GM18873 (cell line): Measurements from ENCODE around the gene DIPK1A.

Source experiments
- ATAC-seq: cut with Tn5 transposase; IDR thresholded peaks from one replicate; pipeline ENCODE4 v1.9.1; 2021; ENCODE audit warnings: mild to moderate bottlenecking, moderate library complexity, moderate number of reproducible peaks; ENCODE audit not compliant: unreplicated experiment, low FRiP score

Gene DIPK1A

DNA sequence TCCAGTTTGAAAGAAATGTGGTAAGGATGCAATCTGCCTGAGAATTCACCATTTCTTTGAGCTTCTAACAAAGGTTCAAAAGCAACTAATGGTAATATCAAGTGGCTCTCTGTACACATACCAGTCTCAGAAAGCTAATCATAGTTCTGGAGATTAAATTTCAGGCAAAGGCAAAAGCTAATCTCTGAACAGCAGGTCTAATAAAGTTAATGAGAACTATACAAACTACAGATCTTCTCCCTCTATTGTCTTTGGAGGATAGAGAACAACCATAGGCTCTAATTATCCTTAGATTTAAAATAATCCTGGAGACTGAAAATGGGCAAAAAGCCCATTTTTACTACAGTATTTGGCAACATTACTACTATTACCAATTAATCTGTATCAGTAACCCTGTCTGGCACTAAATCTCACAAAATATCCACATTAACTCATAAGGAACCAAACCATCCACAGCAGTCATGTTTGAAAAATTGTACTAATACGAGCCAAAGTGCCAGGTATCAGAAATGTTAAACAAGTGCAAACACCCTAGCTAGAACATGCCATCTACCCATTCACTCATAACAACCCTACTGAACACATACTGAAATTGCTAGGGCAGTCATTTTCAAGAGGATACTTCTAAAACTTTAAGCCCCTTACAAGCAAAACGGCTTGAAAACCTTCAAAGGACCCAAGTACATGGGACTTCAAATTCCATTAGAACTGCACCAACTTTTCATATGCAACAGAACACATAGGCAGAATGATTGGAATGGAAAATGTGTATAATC is 4.8 kb downstream of the DIPK1A start:
- no peak for ATAC-seq

DNA sequence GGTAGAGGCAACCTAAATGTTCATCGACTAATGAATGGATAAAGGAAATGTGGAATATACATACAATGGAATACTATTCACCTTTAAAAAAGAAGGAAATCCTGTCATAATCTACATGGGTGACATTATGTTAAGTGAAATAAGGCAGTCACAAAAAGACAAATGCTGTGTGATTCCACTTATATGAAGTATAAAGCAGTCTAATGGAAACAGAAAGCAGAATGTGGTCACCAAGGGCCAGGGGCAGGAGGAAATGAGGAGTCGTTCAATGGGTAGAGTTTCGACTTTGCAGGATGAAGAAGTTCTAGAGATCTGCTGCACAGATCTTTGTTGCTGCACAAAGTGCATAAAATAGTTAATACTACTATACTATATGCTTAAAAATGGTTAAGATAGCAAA is 7.8 kb downstream of the DIPK1A start:
- ATAC-seq = peak; percentile 61

DNA sequence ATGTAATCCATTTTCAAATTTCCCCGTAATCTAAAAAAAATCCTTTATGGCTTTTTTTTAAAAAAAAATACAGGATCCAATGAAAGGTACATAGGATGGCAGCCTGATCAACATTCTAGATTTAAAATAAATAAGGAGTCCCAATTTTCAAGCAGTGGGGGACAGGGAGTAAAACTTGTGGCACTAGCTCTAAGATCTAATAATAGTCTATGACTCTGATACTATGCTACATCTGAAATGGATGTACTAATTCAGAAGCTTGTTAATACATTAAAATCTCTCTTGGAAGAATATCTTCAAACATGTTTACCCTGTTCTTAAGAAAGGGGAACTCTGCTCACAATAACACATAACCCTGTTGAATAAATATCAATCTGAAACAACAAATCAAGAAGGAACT is 8.5 kb downstream of the DIPK1A start:
- ATAC-seq = no peak

DNA sequence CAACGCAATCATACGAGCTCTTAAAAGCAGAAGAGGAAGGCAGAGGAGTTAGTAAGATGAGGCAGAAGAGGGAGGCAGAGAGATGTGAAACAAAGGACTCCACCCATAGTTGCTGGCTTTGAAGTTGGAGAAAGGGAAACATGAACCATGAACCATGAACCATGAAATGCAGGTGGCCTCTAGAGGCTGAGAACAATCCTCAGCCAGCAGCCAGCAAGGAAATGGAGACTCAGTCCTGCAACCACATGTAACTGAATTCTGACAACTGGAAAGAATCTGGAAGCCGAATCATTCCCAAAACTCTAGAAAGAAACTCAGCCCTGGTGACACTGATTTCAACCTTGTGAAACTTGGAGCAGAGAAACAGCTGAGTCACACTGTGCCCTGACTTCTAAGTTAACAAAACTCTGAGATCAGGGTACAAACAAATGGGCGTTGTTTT is 10.1 kb downstream of the DIPK1A start:
- ATAC-seq = peak; percentile 50

DNA sequence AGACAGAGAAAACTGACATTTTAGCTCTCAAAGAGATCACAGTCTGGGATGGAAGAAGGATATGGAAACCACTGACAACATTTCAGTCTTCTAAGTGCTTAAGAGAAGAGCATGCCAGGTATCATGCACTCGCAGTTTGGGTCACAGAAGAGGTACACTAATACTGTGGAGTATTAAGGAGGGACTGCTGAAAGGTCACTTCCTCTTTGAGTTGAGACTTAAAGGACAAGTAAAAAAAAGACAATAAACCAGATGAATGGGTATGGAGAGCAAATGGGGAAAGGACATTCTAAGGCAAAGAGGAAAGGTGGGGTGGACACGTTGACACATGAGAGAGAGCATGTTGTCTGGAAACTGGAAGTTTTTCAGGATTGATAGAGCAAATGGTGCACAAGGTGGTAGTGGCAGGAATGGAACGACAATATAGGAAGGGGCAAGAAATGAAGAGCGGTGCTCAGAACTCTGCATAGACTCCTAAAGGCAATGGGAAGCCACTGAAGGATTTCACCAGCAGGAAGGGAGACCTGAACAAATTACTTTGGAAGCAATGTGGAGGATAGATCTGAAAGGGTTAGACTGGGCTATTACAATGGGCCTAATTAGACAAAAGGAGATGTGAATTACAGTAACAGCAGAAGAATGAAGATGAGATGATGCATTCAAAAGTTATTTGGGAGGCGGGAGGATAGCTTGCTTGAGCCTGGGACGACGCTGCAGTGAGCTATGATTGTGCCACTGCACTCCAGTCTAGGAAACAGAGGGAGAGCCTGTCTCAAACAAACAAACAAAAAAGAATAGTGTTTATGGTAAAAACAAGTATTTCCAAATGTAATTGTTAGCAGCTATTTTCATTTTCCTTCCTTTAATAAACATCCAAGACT is 11.1 kb downstream of the DIPK1A start:
- no peak for ATAC-seq

DNA sequence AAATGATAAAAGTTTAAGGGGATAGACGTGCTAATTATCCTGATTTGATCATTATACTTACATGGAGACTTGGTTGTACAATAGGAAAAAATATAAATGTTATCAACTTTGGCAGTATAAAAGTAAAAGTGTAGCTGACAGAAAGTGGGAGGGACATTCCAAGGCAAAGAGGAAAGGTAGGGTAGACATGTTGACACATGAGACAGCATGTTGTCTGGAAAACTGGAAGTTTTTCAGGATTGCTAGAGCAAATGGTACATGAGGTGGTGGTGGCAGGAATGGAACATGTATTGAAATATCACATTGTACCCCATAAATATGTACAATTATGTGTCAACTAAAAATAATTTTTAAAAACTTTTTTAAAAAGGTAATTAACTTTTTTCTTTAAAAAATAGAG is 13.2 kb downstream of the DIPK1A start:
- ATAC-seq = no peak

DNA sequence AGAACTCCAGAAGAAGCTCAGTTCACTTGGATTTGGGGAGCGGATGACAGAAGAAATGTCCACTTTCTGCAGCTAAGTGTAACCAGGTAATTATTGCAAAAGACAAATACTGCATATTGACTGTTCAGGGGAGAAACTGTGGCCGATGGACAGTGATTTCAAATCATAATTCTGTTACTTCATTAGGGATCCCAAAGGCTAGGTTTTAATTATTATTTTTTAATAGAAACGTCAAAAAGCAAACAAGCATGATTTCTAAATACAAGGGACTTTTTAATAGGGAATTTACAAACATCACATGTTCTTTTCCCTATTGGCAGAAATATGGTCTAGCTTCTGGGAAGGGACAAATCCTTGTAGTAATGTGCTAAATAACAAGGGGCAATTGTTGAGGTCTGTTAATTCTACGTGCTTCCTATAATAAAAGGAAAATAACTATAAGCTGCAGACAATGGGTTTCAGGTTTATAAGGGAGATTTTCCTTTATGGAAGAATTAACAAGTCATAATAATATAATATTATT is 15.5 kb downstream of the DIPK1A start:
- no peak for ATAC-seq

DNA sequence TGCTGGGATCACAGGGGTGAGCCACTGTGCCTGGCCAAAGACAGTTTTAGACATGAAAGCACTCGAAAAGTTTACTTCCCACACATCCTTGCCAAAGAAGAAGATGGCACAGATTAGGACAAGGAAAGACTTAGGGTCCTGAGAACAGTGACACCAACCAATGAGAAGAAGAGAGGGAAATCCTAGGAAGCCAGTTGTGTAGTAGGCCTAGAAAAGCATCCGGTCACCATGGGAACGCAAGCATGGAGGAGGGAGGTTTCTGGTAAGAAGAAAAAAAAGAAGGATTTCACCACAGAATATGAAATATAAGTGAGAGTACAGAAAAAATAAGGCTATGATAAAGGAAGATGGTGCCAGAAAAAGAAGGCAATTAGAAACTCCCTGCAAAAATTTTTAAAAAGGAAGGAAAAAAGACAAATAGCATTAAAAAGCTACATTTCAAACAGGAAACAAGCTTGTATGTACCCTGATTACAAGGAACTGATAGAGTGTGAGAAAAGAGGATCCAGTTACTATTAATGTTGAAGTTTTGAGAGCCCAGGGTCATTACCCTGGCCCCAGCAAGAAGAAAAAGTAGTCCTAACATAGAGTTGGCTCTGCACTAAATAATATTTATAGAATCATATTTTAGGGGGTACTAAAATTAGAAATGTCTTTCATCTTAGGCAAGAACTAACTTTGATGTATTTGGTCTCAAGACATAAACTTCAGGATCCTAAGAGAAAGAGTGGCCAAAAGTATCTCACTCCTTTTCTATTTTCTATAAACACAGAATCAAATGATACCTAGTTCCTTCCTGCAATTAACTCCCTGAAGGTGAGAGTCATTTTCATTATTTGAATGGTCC is 16.1 kb downstream of the DIPK1A start:
- ATAC-seq = no peak

DNA sequence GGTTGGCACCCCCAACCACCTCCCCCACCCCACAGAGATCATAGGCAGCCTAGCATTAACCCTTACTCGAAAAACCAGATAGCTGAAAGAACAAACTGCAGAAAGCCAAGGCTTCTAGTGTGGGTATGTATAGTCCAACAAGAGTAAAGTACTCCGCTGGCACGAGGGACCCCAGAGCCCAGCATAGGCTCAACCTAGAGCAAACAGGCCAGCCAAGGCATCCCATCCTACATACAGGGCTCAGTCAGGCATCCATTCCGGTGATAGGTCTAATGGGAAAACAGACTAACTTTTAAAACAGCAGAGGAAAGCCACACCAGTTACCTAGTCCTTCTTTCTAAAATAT is 17.8 kb downstream of the DIPK1A start:
- no peak for ATAC-seq

DNA sequence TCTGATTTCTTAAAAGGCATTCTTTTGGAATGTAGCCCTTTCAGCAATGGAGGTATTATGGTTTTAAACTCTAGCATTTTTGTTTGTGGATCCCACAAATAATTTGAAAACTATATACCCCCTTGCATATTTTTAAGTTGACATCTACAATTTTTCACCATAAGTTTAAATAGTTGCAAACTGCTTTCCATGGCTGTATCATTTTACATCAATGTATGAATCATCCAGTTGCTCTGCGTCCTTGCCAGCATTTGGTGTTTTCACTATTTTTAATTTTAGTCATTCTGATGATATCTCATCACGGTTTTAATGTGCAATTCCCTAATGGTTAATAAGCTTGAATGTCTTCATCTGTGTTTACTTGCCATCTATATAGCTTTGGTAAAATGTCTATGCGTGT is 20.7 kb downstream of the DIPK1A start:
- ATAC-seq = no peak

DNA sequence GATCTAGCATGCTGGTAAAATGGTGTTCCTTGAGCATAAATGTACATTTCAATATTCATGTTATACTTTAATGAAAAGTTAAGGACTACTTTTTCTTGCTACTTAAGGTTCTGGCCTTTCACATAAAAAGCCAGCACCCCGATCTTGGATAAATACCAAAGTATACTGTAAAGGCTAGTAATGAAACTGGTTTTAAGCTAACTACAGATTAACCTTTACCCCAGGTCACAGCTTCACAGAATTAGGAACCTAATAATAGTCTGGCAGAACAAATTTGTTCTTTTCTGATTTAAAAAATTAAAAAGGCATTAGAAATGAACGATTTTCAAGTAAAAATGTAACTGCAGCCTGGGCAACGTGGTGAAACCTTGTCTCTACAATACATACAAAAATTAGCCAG is 23.5 kb downstream of the DIPK1A start:
- ATAC-seq = no peak

DNA sequence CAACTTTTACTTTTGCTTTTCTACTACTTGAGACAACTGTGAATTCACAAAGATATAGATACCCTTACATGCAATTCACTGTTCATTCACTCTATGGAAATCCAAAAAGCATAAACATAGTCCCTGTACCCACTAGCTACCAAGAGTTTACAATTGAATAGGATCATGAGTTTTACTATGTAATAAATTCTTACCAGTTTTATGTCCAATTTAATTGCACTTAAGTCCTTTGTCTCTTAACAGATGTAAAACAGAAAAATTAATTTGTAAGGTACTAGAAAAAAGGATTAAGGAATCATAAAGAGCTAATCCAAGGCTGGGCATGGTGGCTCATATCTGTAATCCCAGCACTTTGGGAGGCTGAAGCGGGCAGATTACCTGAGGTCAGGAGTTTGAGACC is 24.4 kb downstream of the DIPK1A start:
- no peak for ATAC-seq

DNA sequence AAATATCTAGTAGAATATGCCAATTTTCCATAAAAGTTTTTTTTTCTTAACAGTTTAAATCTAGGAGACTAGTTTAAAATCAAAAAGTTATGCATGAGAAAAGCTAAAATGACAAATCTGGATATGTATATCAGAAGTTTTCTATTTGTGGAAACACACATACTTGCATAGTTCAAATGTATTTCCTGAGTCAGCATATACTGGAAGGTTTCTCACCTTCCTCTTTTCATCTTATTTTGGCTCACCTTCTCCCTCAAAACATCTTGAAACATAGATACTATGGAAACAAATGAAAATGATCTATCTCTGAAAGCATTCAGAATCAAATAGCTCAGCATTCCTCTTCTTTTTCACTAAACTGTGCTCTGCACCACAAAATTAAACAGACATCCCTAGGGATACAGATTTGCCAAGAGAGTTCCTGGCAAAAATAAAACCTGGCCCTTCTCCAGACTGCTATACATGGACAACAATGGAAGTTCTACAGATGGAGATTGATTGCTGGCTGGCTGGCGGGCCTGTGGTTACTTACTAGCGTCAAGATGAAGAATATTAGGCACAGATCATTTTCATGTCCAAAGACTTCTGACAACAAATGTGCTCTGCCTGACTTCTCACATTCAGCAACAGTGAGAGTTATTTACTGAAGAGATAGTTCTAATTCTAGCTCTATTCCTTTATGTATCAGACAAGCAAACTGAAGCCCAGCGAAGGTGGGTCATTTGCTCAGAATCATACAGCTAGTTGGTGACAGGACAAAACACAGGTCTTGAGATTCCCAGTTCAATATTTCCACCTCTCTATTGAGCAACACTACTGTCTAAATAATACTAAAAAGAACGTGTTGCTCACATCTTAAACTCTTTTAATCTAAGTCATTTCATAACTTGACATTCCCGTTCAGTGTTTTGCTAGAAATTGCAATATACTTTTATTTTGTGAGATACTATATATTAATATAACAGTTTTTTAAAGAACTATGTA is 26.6 kb downstream of the DIPK1A start:
- no peak for ATAC-seq

DNA sequence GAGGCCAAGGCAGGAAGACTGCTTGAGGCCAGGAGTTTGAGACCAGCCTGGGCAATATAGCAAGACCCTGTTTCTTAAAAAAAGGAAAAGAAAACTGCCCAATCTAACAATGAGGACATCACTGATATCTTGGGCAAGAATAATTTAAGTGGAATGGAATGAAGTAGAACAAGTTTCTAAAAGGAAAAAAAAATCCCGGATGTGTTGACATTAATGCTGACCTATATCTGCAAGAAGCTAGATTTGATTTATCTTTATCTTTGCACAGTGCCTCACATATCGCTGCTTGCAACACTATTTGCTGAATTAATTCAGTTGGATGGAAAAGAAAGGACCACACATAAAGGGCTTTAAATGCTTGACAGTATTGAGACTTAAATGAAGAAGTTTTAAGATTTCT is 27.8 kb downstream of the DIPK1A start:
- ATAC-seq = no peak

DNA sequence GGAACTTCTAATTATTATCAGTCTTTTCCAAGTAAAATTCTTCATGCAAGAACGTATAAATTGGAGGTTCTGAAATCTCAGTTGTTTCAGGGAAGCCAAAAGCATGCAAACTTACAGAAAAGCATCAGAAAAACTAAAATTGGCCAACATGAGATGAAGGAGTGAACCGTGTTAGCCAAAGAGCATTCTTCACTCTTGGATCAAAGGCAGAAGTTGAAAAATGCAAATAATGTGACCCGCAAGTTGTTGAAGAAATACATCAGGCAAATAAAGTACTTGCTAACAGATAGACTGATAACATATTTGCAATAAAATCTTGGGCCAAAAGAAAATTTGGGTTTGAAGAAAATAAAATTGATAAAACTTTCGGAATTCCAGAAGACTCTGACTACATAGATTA is 29.6 kb downstream of the DIPK1A start:
- no peak for ATAC-seq

DNA sequence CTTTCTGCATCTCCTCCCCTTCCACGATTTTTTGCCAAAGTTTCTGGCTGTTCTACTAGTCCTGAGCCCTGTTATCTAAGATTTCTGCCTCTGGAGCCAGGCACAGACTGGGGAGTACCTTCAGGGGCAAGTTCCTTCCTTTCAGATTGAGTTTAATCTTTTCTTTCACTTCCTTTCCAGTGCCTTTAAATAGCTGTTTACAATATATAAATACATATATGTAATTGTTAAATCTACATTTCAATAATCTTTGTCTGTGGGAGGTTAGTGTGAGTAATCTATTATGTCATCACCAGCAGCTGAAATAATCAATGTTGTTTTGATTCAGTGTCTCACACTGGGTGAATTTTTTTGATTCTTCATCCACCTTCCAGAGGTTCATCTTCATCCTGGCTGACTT is 31.8 kb downstream of the DIPK1A start:
- no peak for ATAC-seq

DNA sequence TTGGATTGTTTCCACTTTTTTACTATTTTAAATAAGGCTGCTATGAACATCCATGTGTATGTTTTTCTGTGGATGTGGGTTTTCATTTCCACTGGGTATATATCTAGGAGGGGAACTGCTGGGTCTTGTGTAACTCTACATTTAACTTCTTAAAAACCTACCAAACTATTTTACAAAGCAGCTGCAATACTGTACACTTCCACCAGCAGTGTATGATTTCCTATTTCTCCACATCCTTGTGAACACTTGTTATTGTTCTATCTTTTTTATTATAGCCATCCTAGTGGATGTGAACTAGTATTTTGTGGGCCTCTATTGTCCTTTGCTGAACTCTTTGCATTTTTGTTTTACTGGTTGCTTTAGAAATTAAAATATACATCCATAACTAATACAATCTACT is 33.4 kb downstream of the DIPK1A start:
- ATAC-seq = no peak

DNA sequence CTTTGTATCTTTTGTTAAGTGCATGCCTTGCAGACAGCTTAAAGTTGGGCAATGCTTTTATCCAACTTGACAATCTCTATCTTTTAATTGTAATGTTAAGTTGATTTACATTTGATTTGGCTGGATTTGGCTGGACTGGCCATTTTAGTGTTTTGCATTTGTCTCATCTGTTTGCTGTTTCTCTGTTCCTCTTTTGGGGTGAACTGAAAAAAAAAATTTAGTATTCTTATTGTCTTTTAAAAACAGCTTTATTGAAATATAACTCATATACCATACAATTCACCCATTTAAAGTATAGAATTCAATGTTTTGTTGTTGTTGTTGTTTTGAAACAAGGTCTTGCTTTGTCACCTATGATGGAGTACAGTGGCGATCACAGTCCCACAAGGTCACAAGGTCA is 34.4 kb downstream of the DIPK1A start:
- no peak for ATAC-seq

DNA sequence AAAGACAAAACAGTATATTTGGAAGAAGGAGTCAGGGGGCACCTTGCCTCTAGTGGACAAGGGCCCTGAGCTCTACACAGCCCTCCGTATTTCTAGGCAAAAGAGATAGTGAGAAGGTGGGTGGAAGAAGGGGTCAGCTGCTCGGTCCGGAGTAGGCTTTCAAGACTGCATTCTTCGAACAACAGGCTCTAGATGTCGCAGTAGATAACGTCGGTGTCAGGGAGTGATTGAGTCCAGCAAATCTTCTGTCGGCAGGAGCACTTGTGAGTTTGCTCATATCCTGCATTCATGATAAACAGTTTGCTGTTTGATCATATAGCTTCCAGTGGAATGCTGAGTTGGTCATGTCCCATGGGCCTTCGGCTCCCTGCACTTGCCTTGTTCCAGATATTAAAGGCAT is 36.8 kb downstream of the DIPK1A start:
- no peak for ATAC-seq

DNA sequence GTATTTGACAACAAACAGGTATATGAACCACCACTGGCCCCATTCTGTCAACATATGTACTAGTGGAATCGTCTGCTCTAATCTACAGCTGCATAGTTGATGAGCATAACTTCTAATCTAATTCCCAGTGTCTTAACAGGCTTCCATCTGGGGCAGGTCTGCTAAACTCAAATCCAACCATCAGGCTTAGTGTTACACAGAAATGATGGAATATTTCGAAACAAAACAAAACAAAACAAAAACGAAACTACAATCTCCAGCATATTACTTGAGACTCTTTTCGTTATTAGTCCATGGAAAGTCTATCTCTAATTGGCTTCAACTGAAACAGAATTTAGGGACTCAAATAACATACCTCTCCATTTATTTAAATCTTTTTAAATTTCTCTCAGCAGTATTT is 37.6 kb downstream of the DIPK1A start:
- ATAC-seq = no peak
